LoVo (cell line): ENCODE measurements around the gene PITPNC1.
"Not testable (repeated sequence)": the region's sequence is repeated elsewhere in the genome, so short reads cannot be mapped to it uniquely, and the experiment has no call there.

Experiments
- DNase-seq: peaks from one replicate; pipeline ENCODE4 v3.0.0-alpha.2; 2016; ENCODE audit warnings: low spot score

The PITPNC1 gene

GRCh38 chr17:67578679-67579405 lies 201.8 kb downstream of the PITPNC1 start:
- not testable (repeated sequence) for DNase-seq

GRCh38 chr17:67582673-67583081 lies 205.6 kb downstream of the PITPNC1 start:
- no peak for DNase-seq

GRCh38 chr17:67585077-67585602 lies 208.1 kb downstream of the PITPNC1 start:
- DNase-seq, result no peak

- no peak for DNase-seq
Observed at GRCh38 chr17:67588326-67588725, 211.2 kb downstream of the PITPNC1 start.

- DNase-seq, result no peak
Observed at GRCh38 chr17:67594115-67594880, 217.2 kb downstream of the PITPNC1 start.

- no peak for DNase-seq
Observed at GRCh38 chr17:67600408-67600807, 223.3 kb downstream of the PITPNC1 start.

- DNase-seq, result no peak
Observed at GRCh38 chr17:67601897-67602296, 224.8 kb downstream of the PITPNC1 start.

- DNase-seq, result no peak
Observed at GRCh38 chr17:67602444-67602843, 225.4 kb downstream of the PITPNC1 start.

GRCh38 chr17:67602974-67603373 lies 225.9 kb downstream of the PITPNC1 start:
- no peak for DNase-seq

- DNase-seq, result no peak
Observed at GRCh38 chr17:67605256-67605912, 228.3 kb downstream of the PITPNC1 start.

GRCh38 chr17:67606471-67606870 lies 229.4 kb downstream of the PITPNC1 start:
- DNase-seq, result no peak

GRCh38 chr17:67606896-67607604 lies 230.0 kb downstream of the PITPNC1 start:
- DNase-seq, result no peak

GRCh38 chr17:67610061-67610460 lies 233.0 kb downstream of the PITPNC1 start:
- no peak for DNase-seq

GRCh38 chr17:67613961-67614360 lies 236.9 kb downstream of the PITPNC1 start:
- DNase-seq, result no peak

- no peak for DNase-seq
Observed at GRCh38 chr17:67615011-67615561, 238.0 kb downstream of the PITPNC1 start.

GRCh38 chr17:67615736-67616135 lies 238.7 kb downstream of the PITPNC1 start:
- no peak for DNase-seq

- no peak for DNase-seq
Observed at GRCh38 chr17:67617304-67617899, 240.3 kb downstream of the PITPNC1 start.

- DNase-seq, result no peak
Observed at GRCh38 chr17:67619555-67619954, 242.5 kb downstream of the PITPNC1 start.

- DNase-seq, result no peak
Observed at GRCh38 chr17:67620088-67620487, 243.0 kb downstream of the PITPNC1 start.

- no peak for DNase-seq
Observed at GRCh38 chr17:67620636-67621035, 243.6 kb downstream of the PITPNC1 start.

- DNase-seq, result no peak
Observed at GRCh38 chr17:67623767-67624166, 246.7 kb downstream of the PITPNC1 start.
